ENCODE data around the gene LIMA1.

- TF ChIP-seq ARNTL (CRISPR knock-in tag; IDR thresholded peaks at IDR 0.05; ENCODE audit: borderline replicate concordance, low read depth) (no peak), ZNF8 (CRISPR knock-in tag; IDR thresholded peaks at IDR 0.05) (no peak), CSDC2 (CRISPR knock-in tag; IDR thresholded peaks at IDR 0.05) (no peak), PATZ1 (CRISPR knock-in tag; IDR thresholded peaks at IDR 0.05; ENCODE audit: borderline replicate concordance) (no peak), ZNF565 (CRISPR knock-in tag; conservative IDR thresholded peaks at IDR 0.05; ENCODE audit: low read depth) (no peak), SNAI2 (CRISPR knock-in tag; IDR thresholded peaks at IDR 0.05) (no peak), GLIS3 (CRISPR knock-in tag; IDR thresholded peaks at IDR 0.05) (no peak), ESRRG (CRISPR knock-in tag; IDR thresholded peaks at IDR 0.05) (no peak), TSHZ2 (CRISPR knock-in tag; IDR thresholded peaks at IDR 0.05) (no peak), TOX (CRISPR knock-in tag; IDR thresholded peaks at IDR 0.05; ENCODE audit: borderline replicate concordance) (no peak), TCF4 (CRISPR knock-in tag; IDR thresholded peaks at IDR 0.05; ENCODE audit: borderline replicate concordance) (no peak), CREB5 (CRISPR knock-in tag; IDR thresholded peaks at IDR 0.05; ENCODE audit: low read depth) (no peak), RARB (CRISPR knock-in tag; IDR thresholded peaks at IDR 0.05) (no peak), ISL1 (CRISPR knock-in tag; IDR thresholded peaks at IDR 0.05) (no peak)
Measured at GRCh38 chr12:50203691-50204090, 79.6 kb downstream of the LIMA1 start.
